Measurements from ENCODE around the gene CCL1. TPM values are rescaled to one million over a fixed set of nuclear protein-coding genes. Genes with fewer than 3 reads are reported as not detected.

The CCL1 gene
- total RNA-seq, 1 experiment from 2014 or later: not detected

GRCh38 chr17:34409352-34409751 is 46.3 kb upstream of the CCL1 start:
- no peaks in the 10 kb centered on the region for H3K9me2 ChIP-seq (ENCODE audit: insufficient read depth)
- H3K9me3 ChIP-seq (ENCODE audit: insufficient read depth, low read depth): no peaks in the 10 kb centered on the region
- TF ChIP-seq EZH2 (IDR thresholded peaks at IDR 0.05; ENCODE audit: low read depth) (no peak), CTCF (conservative IDR thresholded peaks at IDR 0.05) (no peak)
- DNase-seq: no peak
- ChIA-PET CTCF (no interaction called here), POLR2A (ENCODE audit: unreplicated experiment) (no interaction called here)
- intact Hi-C loops (cut with micrococcal nuclease; ENCODE audit: unreplicated experiment): no loop called here
- H3K27me3 ChIP-seq (ENCODE audit: insufficient read depth, low read depth): peaks cover 39% of the 10 kb centered on the region; the same call in 1 of the 2 replicates
- H4K20me1 ChIP-seq (ENCODE audit: insufficient read depth): no peaks in the 10 kb centered on the region
- no peak overlapping the region for H3K27ac ChIP-seq
- BruUV-seq (replicated peaks): no TSS peak
- no peaks in the 10 kb centered on the region for H3F3A ChIP-seq (ENCODE audit: insufficient read depth, low read depth)
- no peaks in the 10 kb centered on the region for H3K4me1 ChIP-seq (replicated peaks; ENCODE audit: insufficient read depth)
- no peaks in the 10 kb centered on the region for H3K79me2 ChIP-seq (ENCODE audit: low read depth)
- no peak overlapping the region for H3K4me3 ChIP-seq
- H3K36me3 ChIP-seq (ENCODE audit: low read depth): no peaks in the 10 kb centered on the region
- H3K4me2 ChIP-seq: no peak overlapping the region
- no peak overlapping the region for H2AFZ ChIP-seq

DNA sequence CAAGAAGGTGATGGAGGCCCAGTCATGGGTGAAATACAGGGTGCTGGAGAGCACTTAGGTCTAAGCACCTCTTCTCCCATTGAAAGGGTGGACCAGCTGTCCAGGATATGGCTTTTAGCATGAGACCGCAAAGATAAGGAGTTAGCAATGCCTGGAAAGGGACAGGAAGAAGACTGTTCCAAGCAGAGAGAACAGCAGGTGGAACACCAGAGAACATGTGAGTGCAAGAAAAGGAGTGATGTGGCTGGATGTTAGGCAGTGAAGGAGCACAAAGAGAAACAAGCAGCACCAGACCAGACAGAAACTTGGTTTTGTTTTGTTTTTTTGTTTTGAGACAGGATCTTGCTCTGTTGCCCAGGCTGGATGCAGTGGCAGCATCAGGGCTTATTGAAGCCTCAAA is 45.4 kb upstream of the CCL1 start:
- POLR2A ChIA-PET (ENCODE audit: unreplicated experiment): no interaction called here
- DNase-seq: no peak
- Histone ChIP-seq H3F3A (ENCODE audit: insufficient read depth, low read depth) (no peaks in the 10 kb centered on the region), H3K4me2 (no peak overlapping the region), H3K27me3 (ENCODE audit: insufficient read depth, low read depth) (peaks cover 30% of the 10 kb centered on the region; the same call in 1 of the 2 replicates), H3K9me2 (ENCODE audit: insufficient read depth) (no peaks in the 10 kb centered on the region), H3K4me1 (replicated peaks; ENCODE audit: insufficient read depth) (no peaks in the 10 kb centered on the region), H3K4me3 (no peak overlapping the region), H3K36me3 (ENCODE audit: low read depth) (no peaks in the 10 kb centered on the region), H3K27ac (no peak overlapping the region), H4K20me1 (ENCODE audit: insufficient read depth) (no peaks in the 10 kb centered on the region), H2AFZ (no peak overlapping the region), H3K9me3 (ENCODE audit: insufficient read depth, low read depth) (no peaks in the 10 kb centered on the region), H3K79me2 (ENCODE audit: low read depth) (no peaks in the 10 kb centered on the region)
- no TSS peak for BruUV-seq (replicated peaks)
- CTCF ChIA-PET: no interaction called here
- intact Hi-C loops (cut with micrococcal nuclease; ENCODE audit: unreplicated experiment): no loop called here
- no peak for TF ChIP-seq CTCF (conservative IDR thresholded peaks at IDR 0.05)
- no peak for TF ChIP-seq EZH2 (IDR thresholded peaks at IDR 0.05; ENCODE audit: low read depth)

- H3K4me3 ChIP-seq: no peak overlapping the region
- H3K9me3 ChIP-seq (ENCODE audit: insufficient read depth, low read depth): no peaks in the 10 kb centered on the region
- H3K4me2 ChIP-seq: no peak overlapping the region
- POLR2A ChIA-PET (ENCODE audit: unreplicated experiment): no interaction called here
- no peak for TF ChIP-seq CTCF (conservative IDR thresholded peaks at IDR 0.05)
- TF ChIP-seq EZH2 (IDR thresholded peaks at IDR 0.05; ENCODE audit: low read depth): no peak
- no peak for DNase-seq
- no peaks in the 10 kb centered on the region for H3K4me1 ChIP-seq (replicated peaks; ENCODE audit: insufficient read depth)
- no peaks in the 10 kb centered on the region for H3K79me2 ChIP-seq (ENCODE audit: low read depth)
- no peak overlapping the region for H3K27ac ChIP-seq
- BruUV-seq (replicated peaks): no TSS peak
- peaks cover 9% of the 10 kb centered on the region; the same call in 1 of the 2 replicates for H3K27me3 ChIP-seq (ENCODE audit: insufficient read depth, low read depth)
- no peaks in the 10 kb centered on the region for H3K36me3 ChIP-seq (ENCODE audit: low read depth)
- H4K20me1 ChIP-seq (ENCODE audit: insufficient read depth): no peaks in the 10 kb centered on the region
- CTCF ChIA-PET: no interaction called here
- no peaks in the 10 kb centered on the region for H3K9me2 ChIP-seq (ENCODE audit: insufficient read depth)
- H2AFZ ChIP-seq: no peak overlapping the region
- intact Hi-C loops (cut with micrococcal nuclease; ENCODE audit: unreplicated experiment): no loop called here
- H3F3A ChIP-seq (ENCODE audit: insufficient read depth, low read depth): no peaks in the 10 kb centered on the region
Observed at GRCh38 chr17:34406226-34406625, 43.2 kb upstream of the CCL1 start.
